Measurements from ENCODE around the gene KRT40.
"Not testable (repeated sequence)": the region's sequence is repeated elsewhere in the genome, so short reads cannot be mapped to it uniquely, and the experiment has no call there.

KRT40 gene

DNA sequence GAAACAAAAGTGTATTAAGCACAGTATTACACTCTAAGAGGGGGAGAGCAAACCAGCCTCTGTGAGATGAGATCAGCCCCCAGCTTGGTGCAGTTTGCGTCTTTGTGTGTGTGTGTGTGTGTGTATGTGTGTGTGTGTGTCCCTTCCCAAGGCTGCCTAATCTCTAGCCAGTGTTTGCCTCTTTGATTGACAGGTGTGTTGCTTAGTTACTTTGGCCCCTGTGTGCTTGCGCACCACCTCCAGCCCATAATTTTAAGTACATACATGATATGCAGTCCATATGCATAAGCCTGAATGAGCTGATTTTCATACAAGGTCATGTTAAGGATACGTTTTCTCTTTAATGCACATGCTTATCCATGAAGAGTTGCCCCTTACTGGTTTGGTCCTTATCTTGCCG, 17.7 kb upstream of the KRT40 start:
- TF ChIP-seq, protein P1, sequence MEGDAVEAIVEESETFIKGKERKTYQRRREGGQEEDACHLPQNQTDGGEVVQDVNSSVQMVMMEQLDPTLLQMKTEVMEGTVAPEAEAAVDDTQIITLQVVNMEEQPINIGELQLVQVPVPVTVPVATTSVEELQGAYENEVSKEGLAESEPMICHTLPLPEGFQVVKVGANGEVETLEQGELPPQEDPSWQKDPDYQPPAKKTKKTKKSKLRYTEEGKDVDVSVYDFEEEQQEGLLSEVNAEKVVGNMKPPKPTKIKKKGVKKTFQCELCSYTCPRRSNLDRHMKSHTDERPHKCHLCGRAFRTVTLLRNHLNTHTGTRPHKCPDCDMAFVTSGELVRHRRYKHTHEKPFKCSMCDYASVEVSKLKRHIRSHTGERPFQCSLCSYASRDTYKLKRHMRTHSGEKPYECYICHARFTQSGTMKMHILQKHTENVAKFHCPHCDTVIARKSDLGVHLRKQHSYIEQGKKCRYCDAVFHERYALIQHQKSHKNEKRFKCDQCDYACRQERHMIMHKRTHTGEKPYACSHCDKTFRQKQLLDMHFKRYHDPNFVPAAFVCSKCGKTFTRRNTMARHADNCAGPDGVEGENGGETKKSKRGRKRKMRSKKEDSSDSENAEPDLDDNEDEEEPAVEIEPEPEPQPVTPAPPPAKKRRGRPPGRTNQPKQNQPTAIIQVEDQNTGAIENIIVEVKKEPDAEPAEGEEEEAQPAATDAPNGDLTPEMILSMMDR (conservative IDR thresholded peaks at IDR 0.05; ENCODE audit: control insufficient read depth, insufficient read depth, low read depth, low read length), result no peak
- DNase-seq (ENCODE audit: low read depth), result no peak
- no peak overlapping the region for H3K4me3 ChIP-seq (ENCODE audit: control insufficient read depth, low read depth, low read length)

DNA sequence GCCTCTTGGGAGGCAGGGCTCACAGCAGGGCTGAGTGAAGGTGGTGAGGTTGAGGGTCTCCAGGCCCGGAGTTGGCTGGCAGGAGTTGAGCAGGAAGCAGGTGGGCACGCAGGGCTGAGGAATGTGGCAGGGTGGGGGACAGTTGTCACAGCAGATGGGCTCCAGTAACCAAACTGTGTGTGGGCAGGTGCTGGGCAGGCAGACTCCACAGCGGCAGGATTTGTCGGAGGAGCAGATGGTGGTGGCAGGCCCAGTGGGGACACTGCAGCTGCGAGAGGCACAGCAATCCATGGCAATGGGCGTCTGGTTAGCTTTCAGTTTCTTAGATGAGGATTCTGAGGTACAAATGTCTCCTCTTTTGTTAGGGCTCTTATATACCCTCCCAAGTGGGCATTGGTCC, 15.4 kb upstream of the KRT40 start, which contains the start of gene KRTAP3-2:
KRTAP3-2 (minus strand) TSS at position 344 of the 400 bp plus-strand sequence; CDS start at position 291, 53 bp downstream.
- not testable (repeated sequence) for DNase-seq (ENCODE audit: low read depth)

DNA sequence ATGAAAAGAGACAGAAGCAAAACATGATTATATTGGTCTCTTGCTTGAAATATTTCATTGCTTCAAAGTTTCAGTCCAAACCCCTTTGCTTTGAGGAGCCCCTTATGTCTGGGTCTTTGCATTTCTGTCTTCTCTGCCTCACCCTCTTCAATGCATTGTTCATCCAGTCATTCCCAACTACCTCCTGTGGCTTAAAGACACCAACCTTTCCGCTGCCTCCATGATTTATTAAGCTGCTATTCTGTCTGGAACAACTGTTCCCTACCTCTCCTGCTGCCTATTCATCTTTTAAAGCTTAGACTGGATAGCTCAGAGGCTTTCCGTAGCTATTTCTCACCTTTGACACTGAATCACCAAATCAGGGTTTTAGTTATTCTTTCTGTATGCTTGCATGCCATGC, 13.2 kb upstream of the KRT40 start:
- no peak for DNase-seq (ENCODE audit: low read depth)
- H3K4me3 ChIP-seq (ENCODE audit: control insufficient read depth, low read depth, low read length), result no peak overlapping the region
- TF ChIP-seq, protein P1 (conservative IDR thresholded peaks at IDR 0.05; ENCODE audit: control insufficient read depth, insufficient read depth, low read depth, low read length), result no peak

More for the DNA sequence above, 15.4 kb upstream of the KRT40 start, which contains the start of gene KRTAP3-2:
- H3K4me3 ChIP-seq (ENCODE audit: control insufficient read depth, low read depth, low read length), result not testable (repeated sequence)

DNA sequence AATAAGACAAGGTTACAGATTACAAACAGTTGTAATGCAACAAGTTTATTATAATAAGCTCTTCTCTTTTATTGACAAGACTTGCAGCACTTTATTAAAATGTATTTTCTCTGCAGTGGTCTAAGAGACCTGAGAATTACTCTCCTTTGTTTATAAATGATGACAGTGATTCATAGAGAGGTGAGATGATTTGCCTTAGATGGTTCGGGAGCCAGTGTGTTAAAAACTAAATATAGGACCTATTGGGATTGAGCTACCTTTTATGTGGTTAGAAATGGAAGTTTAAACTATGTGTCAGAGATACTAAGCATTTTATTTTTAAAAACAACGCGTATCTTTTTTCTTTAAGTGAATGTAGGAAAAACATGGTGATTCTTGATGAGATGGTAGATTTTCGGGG, 12.7 kb upstream of the KRT40 start:
- DNase-seq (ENCODE audit: low read depth), result no peak
- TF ChIP-seq, protein P1 (conservative IDR thresholded peaks at IDR 0.05; ENCODE audit: control insufficient read depth, insufficient read depth, low read depth, low read length), result no peak
- H3K4me3 ChIP-seq (ENCODE audit: control insufficient read depth, low read depth, low read length), result no peak overlapping the region

DNA sequence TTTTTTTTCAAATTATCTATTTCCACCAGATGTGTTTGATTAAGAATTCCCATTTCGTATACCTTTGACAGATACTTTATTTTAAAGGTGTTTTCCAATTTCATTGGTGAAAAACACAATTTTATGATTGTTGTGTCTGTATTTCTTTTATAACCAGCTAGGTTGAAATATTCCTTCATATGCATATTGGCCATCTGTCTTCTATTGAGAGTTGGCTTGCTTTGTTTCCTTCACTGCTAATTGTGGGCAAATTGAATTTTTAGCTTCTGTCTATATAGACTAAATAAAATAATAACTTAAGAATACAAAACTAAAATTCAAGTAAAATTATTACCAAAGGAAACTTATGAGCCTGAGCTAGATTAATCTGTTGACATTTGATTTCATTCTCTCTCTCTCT, 11.0 kb upstream of the KRT40 start:
- H3K4me3 ChIP-seq (ENCODE audit: control insufficient read depth, low read depth, low read length), result no peak overlapping the region
- no peak for DNase-seq (ENCODE audit: low read depth)
- TF ChIP-seq, protein P1 (conservative IDR thresholded peaks at IDR 0.05; ENCODE audit: control insufficient read depth, insufficient read depth, low read depth, low read length), result no peak

DNA sequence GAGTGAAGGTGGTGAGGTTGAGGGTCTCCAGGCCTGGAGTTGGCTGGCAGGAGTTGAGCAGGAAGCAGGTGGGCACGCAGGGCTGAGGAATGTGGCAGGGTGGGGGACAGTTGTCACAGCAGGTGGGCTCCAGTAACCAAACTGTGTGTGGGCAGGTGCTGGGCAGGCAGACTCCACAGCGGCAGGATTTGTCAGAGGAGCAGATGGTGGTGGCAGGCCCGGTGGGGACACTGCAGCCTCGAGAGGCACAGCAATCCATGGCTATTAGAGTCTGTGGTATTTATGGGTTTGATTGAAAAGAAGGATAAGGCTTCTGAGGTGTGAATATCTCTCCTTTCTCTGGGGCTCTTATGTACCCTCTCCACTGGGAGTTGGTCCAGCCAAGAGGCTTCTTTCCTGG, 9.7 kb upstream of the KRT40 start, which contains the start of gene KRTAP3-3:
KRTAP3-3 (minus strand) TSS at position 326 of the 400 bp plus-strand sequence; CDS start at position 259, 67 bp downstream.
- DNase-seq (ENCODE audit: low read depth), result no peak
- H3K4me3 ChIP-seq (ENCODE audit: control insufficient read depth, low read depth, low read length), result no peak within 1 kb of the TSS
- TF ChIP-seq, protein P1 (conservative IDR thresholded peaks at IDR 0.05; ENCODE audit: control insufficient read depth, insufficient read depth, low read depth, low read length), result no peak

DNA sequence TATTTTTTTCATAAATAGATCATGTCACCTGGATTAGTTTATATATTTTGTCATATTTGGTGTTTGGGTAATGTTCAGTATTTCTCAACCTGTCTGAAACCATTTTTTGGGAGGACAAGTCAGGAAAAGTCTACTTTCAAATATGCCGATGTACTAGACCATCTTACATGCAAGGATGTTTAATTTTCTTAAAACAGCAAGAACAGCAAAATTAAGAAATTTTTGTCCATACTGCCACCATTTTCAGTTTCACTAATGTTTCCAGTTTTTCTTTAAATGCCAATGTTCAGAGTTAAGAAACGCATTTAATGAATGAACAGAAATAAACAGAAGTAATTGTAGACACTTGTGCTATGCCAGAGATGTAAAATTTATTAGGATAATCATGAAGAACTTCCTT, 9.0 kb upstream of the KRT40 start:
- TF ChIP-seq, protein P1 (conservative IDR thresholded peaks at IDR 0.05; ENCODE audit: control insufficient read depth, insufficient read depth, low read depth, low read length), result no peak
- no peak overlapping the region for H3K4me3 ChIP-seq (ENCODE audit: control insufficient read depth, low read depth, low read length)

More for the DNA sequence above, 9.0 kb upstream of the KRT40 start:
- no peak for DNase-seq (ENCODE audit: low read depth)
